Astrocyte (in vitro differentiated cells and primary cell): Measurements from ENCODE around the gene CPA5. TPM values are rescaled to one million over a fixed set of nuclear protein-coding genes. Genes with fewer than 3 reads are reported as not detected.

Experiments
- DNase-seq: peaks from one replicate; pipeline ENCODE4 v3.0.0-alpha.2; 2010; ENCODE audit warnings: low read depth
- FAIRE-seq: peaks from 2 replicates; lab custom pipeline; 2011; peaks lifted over from hg19 to GRCh38; lab: Jason Lieb, UNC
- H2AFZ ChIP-seq: 2 replicates; pipeline ENCODE4 v1.6.0; 2012; ENCODE audit warnings: low read depth, low read length, inconsistent platforms
- H3K27ac ChIP-seq: 2 replicates; pipeline ENCODE4 v1.5.1; 2011; ENCODE audit warnings: low read depth, low read length, inconsistent platforms
- H3K27me3 ChIP-seq: 2 replicates; pipeline ENCODE4 v1.6.0; 2011; ENCODE audit warnings: low read length, inconsistent platforms; ENCODE audit not compliant: insufficient read depth
- H3K36me3 ChIP-seq: 2 replicates; pipeline ENCODE4 v1.5.1; 2011; ENCODE audit warnings: low read length, inconsistent platforms; ENCODE audit not compliant: insufficient read depth
- H3K4me1 ChIP-seq: 2 replicates; pipeline ENCODE4 v1.5.1; 2011; ENCODE audit warnings: low read length, inconsistent platforms; ENCODE audit not compliant: insufficient read depth
- H3K4me2 ChIP-seq: 2 replicates; pipeline ENCODE4 v1.6.0; 2012; ENCODE audit warnings: low read length, inconsistent platforms
- H3K4me3 ChIP-seq: 2 replicates; pipeline ENCODE4 v1.5.1; 2011; ENCODE audit warnings: low read depth, mild to moderate bottlenecking, low read length, inconsistent platforms; ENCODE audit not compliant: insufficient read depth
- H3K79me2 ChIP-seq: 2 replicates; pipeline ENCODE4 v1.6.0; 2012; ENCODE audit warnings: mild to moderate bottlenecking, low read length, inconsistent platforms; ENCODE audit not compliant: insufficient read depth
- H3K9ac ChIP-seq: 2 replicates; pipeline ENCODE4 v1.6.0; 2012; ENCODE audit warnings: mild to moderate bottlenecking, low read length, inconsistent platforms
- H3K9me3 ChIP-seq: 2 replicates; pipeline ENCODE4 v1.5.1; 2012; ENCODE audit warnings: low read depth, mild to moderate bottlenecking, low read length, inconsistent platforms; ENCODE audit not compliant: insufficient read depth
- H4K20me1 ChIP-seq: 2 replicates; pipeline ENCODE4 v1.6.0; 2012; ENCODE audit warnings: low read length, inconsistent platforms; ENCODE audit not compliant: insufficient read depth
- H3K27ac Mint-ChIP-seq: one replicate; pipeline ENCODE4 v1.8.0; 2021; ENCODE audit warnings: mild to moderate bottlenecking, mixed read lengths; ENCODE audit not compliant: unreplicated experiment
- H3K27me3 Mint-ChIP-seq: one replicate; pipeline ENCODE4 v1.8.0; 2021; ENCODE audit warnings: low read depth, mixed read lengths; ENCODE audit not compliant: unreplicated experiment
- H3K36me3 Mint-ChIP-seq: one replicate; pipeline ENCODE4 v1.8.0; 2021; ENCODE audit warnings: low read depth, mixed read lengths; ENCODE audit not compliant: unreplicated experiment
- H3K4me1 Mint-ChIP-seq: one replicate; pipeline ENCODE4 v1.8.0; 2021; ENCODE audit warnings: low read depth, mixed read lengths; ENCODE audit not compliant: unreplicated experiment
- H3K4me3 Mint-ChIP-seq: one replicate; pipeline ENCODE4 v1.8.0; 2021; ENCODE audit warnings: mild to moderate bottlenecking, moderate library complexity, mixed read lengths; ENCODE audit not compliant: unreplicated experiment
- H3K9me3 Mint-ChIP-seq: one replicate; pipeline ENCODE4 v1.8.0; 2021; ENCODE audit warnings: mild to moderate bottlenecking, mixed read lengths; ENCODE audit not compliant: unreplicated experiment
- CTCF ChIP-seq: IDR thresholded peaks from 2 replicates; pipeline ENCODE4 v1.5.1; 2011; ENCODE audit warnings: low read depth, mild to moderate bottlenecking, inconsistent platforms, low read length, moderate library complexity; ENCODE audit not compliant: insufficient read depth
- EZH2 ChIP-seq: IDR thresholded peaks from 2 replicates; pipeline ENCODE4 v1.6.1; 2012; ENCODE audit warnings: mild to moderate bottlenecking, low read length, inconsistent platforms; ENCODE audit not compliant: insufficient read depth
- total RNA-seq: library from RNA; stranded (reverse); gene quantifications from 2 replicates; pipeline ENCODE4 v1.2.1, GENCODE V29; 2021

CPA5 gene
- total RNA-seq, 1 donor from 2014 or later, result not detected

- Mint-ChIP-seq H3K9me3 (peaks cover 17% of the 10 kb centered on the region), H3K27ac (no peak overlapping the region), H3K36me3 (no peaks in the 10 kb centered on the region), H3K4me1 (peaks cover 35% of the 10 kb centered on the region), H3K27me3 (no peaks in the 10 kb centered on the region), H3K4me3 (peak overlapping the region; percentile 34)
- Histone ChIP-seq H3K79me2 (no peaks in the 10 kb centered on the region), H3K4me2 (no peak overlapping the region), H3K27me3 (no peaks in the 10 kb centered on the region), H3K9ac (no peak overlapping the region), H4K20me1 (no peaks in the 10 kb centered on the region), H3K4me3 (no peak overlapping the region), H3K4me1 (peaks cover 43% of the 10 kb centered on the region), H3K36me3 (no peaks in the 10 kb centered on the region), H3K27ac (no peak overlapping the region), H3K9me3 (peaks cover 14% of the 10 kb centered on the region), H2AFZ (no peak overlapping the region)
- no peak for DNase-seq
- TF ChIP-seq EZH2, result no peak
- no peak for TF ChIP-seq CTCF
- no peak for FAIRE-seq
Measured at GRCh38 chr7:130360518-130360917, 15.9 kb downstream of the CPA5 start.

GRCh38 chr7:130361681-130362080 is 17.1 kb downstream of the CPA5 start:
- Mint-ChIP-seq H3K4me1 (peaks cover 35% of the 10 kb centered on the region), H3K36me3 (no peaks in the 10 kb centered on the region), H3K4me3 (no peak overlapping the region), H3K9me3 (peaks cover 17% of the 10 kb centered on the region), H3K27me3 (no peaks in the 10 kb centered on the region), H3K27ac (no peak overlapping the region)
- FAIRE-seq (no peak), DNase-seq (no peak)
- TF ChIP-seq CTCF (no peak), EZH2 (no peak)
- Histone ChIP-seq H3K27me3 (no peaks in the 10 kb centered on the region), H3K4me1 (peaks cover 43% of the 10 kb centered on the region), H2AFZ (no peak overlapping the region), H3K9ac (no peak overlapping the region), H3K4me3 (no peak overlapping the region), H3K79me2 (no peaks in the 10 kb centered on the region), H3K27ac (no peak overlapping the region), H3K9me3 (peaks cover 14% of the 10 kb centered on the region), H3K36me3 (no peaks in the 10 kb centered on the region), H4K20me1 (no peaks in the 10 kb centered on the region), H3K4me2 (no peak overlapping the region)

- H3K79me2 ChIP-seq, result no peaks in the 10 kb centered on the region
- TF ChIP-seq CTCF (no peak), EZH2 (no peak)
- H3K9me3 ChIP-seq, result peaks cover 14% of the 10 kb centered on the region
- H3K27ac ChIP-seq, result no peak overlapping the region
- H3K27ac Mint-ChIP-seq, result no peak overlapping the region
- H4K20me1 ChIP-seq, result no peaks in the 10 kb centered on the region
- FAIRE-seq, result no peak
- H3K4me1 Mint-ChIP-seq, result peaks cover 29% of the 10 kb centered on the region
- no peaks in the 10 kb centered on the region for H3K36me3 ChIP-seq
- no peak for DNase-seq
- H3K4me3 Mint-ChIP-seq, result no peak overlapping the region
- no peak overlapping the region for H3K9ac ChIP-seq
- no peaks in the 10 kb centered on the region for H3K36me3 Mint-ChIP-seq
- H3K27me3 ChIP-seq, result no peaks in the 10 kb centered on the region
- no peaks in the 10 kb centered on the region for H3K27me3 Mint-ChIP-seq
- H3K9me3 Mint-ChIP-seq, result peaks cover 17% of the 10 kb centered on the region
- H2AFZ ChIP-seq, result no peak overlapping the region
- H3K4me3 ChIP-seq, result no peak overlapping the region
- no peak overlapping the region for H3K4me2 ChIP-seq
- peaks cover 41% of the 10 kb centered on the region for H3K4me1 ChIP-seq
Measured at GRCh38 chr7:130362251-130362816, 17.7 kb downstream of the CPA5 start.
